Upper lobe of right lung (tissue), 1 donor: ENCODE measurements around the gene PPP3R2. TPM values are rescaled to one million over a fixed set of nuclear protein-coding genes. Genes with fewer than 3 reads are reported as not detected.
"Not testable (repeated sequence)": the region's sequence is repeated elsewhere in the genome, so short reads cannot be mapped to it uniquely, and the experiment has no call there.

ENCODE experiments used
- ATAC-seq: fragments of 200-7000 bp; cut with Tn5 transposase; one replicate; pipeline ENCODE4 v1.9.1; 2020; ENCODE audit warnings: mild to moderate bottlenecking, moderate library complexity
- DNase-seq: peaks from one replicate; pipeline ENCODE4 v3.0.0-alpha.2; 2020
- H3K27ac ChIP-seq: fragments of 200-600 bp; one replicate; pipeline ENCODE4 v1.8.0; 2022
- H3K27me3 ChIP-seq: fragments of 200-600 bp; one replicate; pipeline ENCODE4 v1.8.0; 2022; ENCODE audit warnings: mild to moderate bottlenecking
- H3K36me3 ChIP-seq: fragments of 200-600 bp; one replicate; pipeline ENCODE4 v1.8.0; 2022
- H3K4me1 ChIP-seq: fragments of 200-600 bp; one replicate; pipeline ENCODE4 v1.8.0; 2022
- H3K4me3 ChIP-seq: fragments of 200-600 bp; one replicate; pipeline ENCODE4 v1.8.0; 2022; ENCODE audit warnings: mild to moderate bottlenecking
- H3K9me3 ChIP-seq: fragments of 200-600 bp; one replicate; pipeline ENCODE4 v1.8.0; 2022
- intact Hi-C: fragments of 100-400 bp; cut with DNase I; formaldehyde crosslinking; loops from one replicate; pipeline ENCODE4 v1.11.0; 2022
- total RNA-seq: library from RNA; stranded (reverse); fragmentation: NEBNext Ultra II Directional; extraction: Animal tissue kit (Norgen Biotek cat#: 25700); gene quantifications from one replicate; pipeline ENCODE4 v1.2.1, GENCODE V29; 2021
- TF ChIP-seq, protein P1 (sequence below): fragments of 200-600 bp; IDR thresholded peaks from one replicate; pipeline ENCODE4 v1.8.0; 2022; ENCODE audit warnings: antibody characterized with exemption
- donor health status: DM: no; HTN: yes; CAD: no; lungs with severe emphysema.

Gene PPP3R2
- total RNA-seq, 1 donor from 2014 or later, result not detected

- ATAC-seq, H3K27ac ChIP-seq, H3K4me3 ChIP-seq, intact Hi-C loops, H3K9me3 ChIP-seq, DNase-seq, H3K4me1 ChIP-seq, H3K27me3 ChIP-seq: not testable (repeated sequence)
- H3K36me3 ChIP-seq, result peaks cover 98% of the 10 kb centered on the region
- TF ChIP-seq, protein P1, sequence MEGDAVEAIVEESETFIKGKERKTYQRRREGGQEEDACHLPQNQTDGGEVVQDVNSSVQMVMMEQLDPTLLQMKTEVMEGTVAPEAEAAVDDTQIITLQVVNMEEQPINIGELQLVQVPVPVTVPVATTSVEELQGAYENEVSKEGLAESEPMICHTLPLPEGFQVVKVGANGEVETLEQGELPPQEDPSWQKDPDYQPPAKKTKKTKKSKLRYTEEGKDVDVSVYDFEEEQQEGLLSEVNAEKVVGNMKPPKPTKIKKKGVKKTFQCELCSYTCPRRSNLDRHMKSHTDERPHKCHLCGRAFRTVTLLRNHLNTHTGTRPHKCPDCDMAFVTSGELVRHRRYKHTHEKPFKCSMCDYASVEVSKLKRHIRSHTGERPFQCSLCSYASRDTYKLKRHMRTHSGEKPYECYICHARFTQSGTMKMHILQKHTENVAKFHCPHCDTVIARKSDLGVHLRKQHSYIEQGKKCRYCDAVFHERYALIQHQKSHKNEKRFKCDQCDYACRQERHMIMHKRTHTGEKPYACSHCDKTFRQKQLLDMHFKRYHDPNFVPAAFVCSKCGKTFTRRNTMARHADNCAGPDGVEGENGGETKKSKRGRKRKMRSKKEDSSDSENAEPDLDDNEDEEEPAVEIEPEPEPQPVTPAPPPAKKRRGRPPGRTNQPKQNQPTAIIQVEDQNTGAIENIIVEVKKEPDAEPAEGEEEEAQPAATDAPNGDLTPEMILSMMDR, result peak; percentile 27
Observed at GRCh38 chr9:101549472-101550098, 45.2 kb downstream of the PPP3R2 start.

GRCh38 chr9:101543098-101543735 lies 51.6 kb downstream of the PPP3R2 start:
- Histone ChIP-seq H3K27ac (no peak overlapping the region), H3K36me3 (peaks cover 79% of the 10 kb centered on the region), H3K9me3 (no peaks in the 10 kb centered on the region), H3K4me3 (no peak overlapping the region), H3K4me1 (no peaks in the 10 kb centered on the region), H3K27me3 (no peaks in the 10 kb centered on the region)
- TF ChIP-seq, protein P1, result no peak
- DNase-seq, result no peak
- intact Hi-C loops, result no loop called here
- no peak for ATAC-seq

Other genes with a start within 250 kb of the PPP3R2 start
- 1.0 TPM for gene BAAT, start 210.0 kb downstream of the PPP3R2 start, total RNA-seq
- 9.8 TPM for gene MRPL50, start 196.4 kb downstream of the PPP3R2 start, total RNA-seq
- 21.9 TPM for gene ZNF189, start 196.1 kb downstream of the PPP3R2 start, total RNA-seq
- gene ALDOB, start 159.2 kb downstream of the PPP3R2 start, total RNA-seq, result not detected
- gene RNF20, start 61.1 kb downstream of the PPP3R2 start, total RNA-seq, result 48.1 TPM
- 0.06 TPM for gene GRIN3A, start 143.7 kb upstream of the PPP3R2 start, total RNA-seq